HCT116 (cell line): ENCODE measurements around the gene TCP11L1.

Experiments
- ATF3 ChIP-seq: IDR thresholded peaks from 2 replicates; pipeline ENCODE4 v1.6.1; 2012
- CEBPB ChIP-seq: IDR thresholded peaks from 2 replicates; pipeline ENCODE4 v1.6.1; 2012; ENCODE audit warnings: low read depth
- CTCF ChIP-seq, 3 experiments: fragments of 200-600 bp in 1 of 3; sonication (generic) in 1 of 3; IDR thresholded peaks in 2 of 3; conservative IDR thresholded peaks in 1 of 3; 2 replicates each; pipeline ENCODE4 v1.5.1; 2012 to 2017; ENCODE audit warnings: low read depth in 2 of 3, low read length in 2 of 3, antibody characterized with exemption in 1 of 3, borderline replicate concordance in 1 of 3, control low read depth in 1 of 3, mild to moderate bottlenecking in 1 of 3, mixed read lengths in 1 of 3, mixed run types in 1 of 3, moderate library complexity in 1 of 3; ENCODE audit not compliant: insufficient read depth in 1 of 3
- EZH2 ChIP-seq: fragments of 200-600 bp; sonication (generic); IDR thresholded peaks from 2 replicates; pipeline ENCODE4 v1.6.1; 2017; ENCODE audit warnings: antibody characterized with exemption, mixed run types
- JUND ChIP-seq: IDR thresholded peaks from 2 replicates; pipeline ENCODE4 v1.6.1; 2012
- MAX ChIP-seq: IDR thresholded peaks from 2 replicates; pipeline ENCODE4 v1.6.1; 2012
- POLR2A ChIP-seq: IDR thresholded peaks from 2 replicates; pipeline ENCODE4 v1.7.0; 2011; ENCODE audit warnings: borderline replicate concordance; ENCODE audit not compliant: insufficient read depth, insufficient read length; ENCODE audit errors: extremely low read depth
- POLR2AphosphoS5 ChIP-seq: IDR thresholded peaks from 2 replicates; pipeline ENCODE4 v1.6.1; 2011; ENCODE audit warnings: mild to moderate bottlenecking, low read depth, low read length, moderate library complexity
- RAD21 ChIP-seq: IDR thresholded peaks from 2 replicates; pipeline ENCODE4 v1.6.1; 2012; ENCODE audit warnings: low read depth, mild to moderate bottlenecking
- SIN3A ChIP-seq: IDR thresholded peaks from 2 replicates; pipeline ENCODE4 v1.6.1; 2012; ENCODE audit warnings: low read depth
- SP1 ChIP-seq: IDR thresholded peaks from 2 replicates; pipeline ENCODE4 v1.6.1; 2012; ENCODE audit warnings: low read depth
- ZNF274 ChIP-seq: fragments of 200-500 bp; sonication (Bioruptor generic); IDR thresholded peaks from 2 replicates; pipeline ENCODE4 v1.6.1; 2014; ENCODE audit warnings: mild to moderate bottlenecking, low read depth, low read length, inconsistent platforms

- TF ChIP-seq POLR2AphosphoS5 (no peak), EZH2 (no peak), CEBPB (no peak), SP1 (no peak), POLR2A (no peak), SIN3A (no peak), CTCF (IDR thresholded peaks at IDR 0.05 in 2 of 3, conservative IDR thresholded peaks at IDR 0.05 in 1 of 3; ENCODE audit: borderline replicate concordance in 1 of 3, insufficient read depth in 1 of 3, low read depth in 2 of 3, low read length in 2 of 3) (no peak), ATF3 (no peak), JUND (no peak), ZNF274 (no peak), RAD21 (no peak), MAX (no peak)
Observed at GRCh38 chr11:33021501-33021900, 17.9 kb upstream of the TCP11L1 start.
